Stimulated activated CD8-positive, alpha-beta memory T cell treated with anti-CD3 and anti-CD28 coated beads, Interleukin-7, amount 100 ng/mL, for 24 hours (primary cell): Measurements from ENCODE around the gene GARIN6.
"Not testable (repeated sequence)": the region's sequence is repeated elsewhere in the genome, so short reads cannot be mapped to it uniquely, and the experiment has no call there.

ENCODE experiments used
- DNase-seq: peaks from one replicate; pipeline ENCODE4 v3.0.0-alpha.2; 2020; ENCODE audit warnings: low read depth

GARIN6 gene

GRCh38 chr12:99647453-99647852 is at the start of gene GARIN6:
GARIN6 (plus strand) TSS chr12:99647753; CDS start chr12:99648175, 422 bp downstream.
- no peak for DNase-seq

- DNase-seq = no peak
Observed at GRCh38 chr12:99598785-99599184, 48.8 kb upstream of the GARIN6 start.

GRCh38 chr12:99600388-99600787 is 47.2 kb upstream of the GARIN6 start:
- no peak for DNase-seq

- DNase-seq = no peak
Observed at GRCh38 chr12:99609455-99610181, 37.9 kb upstream of the GARIN6 start.

GRCh38 chr12:99611117-99611516 is 36.4 kb upstream of the GARIN6 start:
- DNase-seq = no peak

- DNase-seq = no peak
Observed at GRCh38 chr12:99611599-99611998, 36.0 kb upstream of the GARIN6 start.

DNA sequence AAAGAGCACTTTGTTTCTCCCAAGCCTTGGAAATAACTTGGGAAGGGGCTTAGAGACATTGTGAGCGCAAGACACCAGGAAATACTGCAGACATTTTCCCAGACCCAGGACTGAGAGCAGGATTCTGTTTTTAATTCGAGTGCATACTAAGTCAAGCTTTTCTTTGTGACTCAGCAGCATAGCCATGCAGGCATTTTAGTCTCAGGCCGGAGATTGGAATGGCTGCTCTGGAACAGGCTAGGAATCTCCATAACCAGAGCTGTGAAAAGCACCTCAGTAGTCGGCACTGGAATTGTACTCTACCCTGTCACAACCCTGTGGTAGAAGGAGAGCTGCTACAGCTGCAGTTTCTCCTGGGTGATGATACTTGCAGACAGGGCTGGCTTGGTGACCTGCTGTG is 28.9 kb upstream of the GARIN6 start:
- DNase-seq = no peak

DNA sequence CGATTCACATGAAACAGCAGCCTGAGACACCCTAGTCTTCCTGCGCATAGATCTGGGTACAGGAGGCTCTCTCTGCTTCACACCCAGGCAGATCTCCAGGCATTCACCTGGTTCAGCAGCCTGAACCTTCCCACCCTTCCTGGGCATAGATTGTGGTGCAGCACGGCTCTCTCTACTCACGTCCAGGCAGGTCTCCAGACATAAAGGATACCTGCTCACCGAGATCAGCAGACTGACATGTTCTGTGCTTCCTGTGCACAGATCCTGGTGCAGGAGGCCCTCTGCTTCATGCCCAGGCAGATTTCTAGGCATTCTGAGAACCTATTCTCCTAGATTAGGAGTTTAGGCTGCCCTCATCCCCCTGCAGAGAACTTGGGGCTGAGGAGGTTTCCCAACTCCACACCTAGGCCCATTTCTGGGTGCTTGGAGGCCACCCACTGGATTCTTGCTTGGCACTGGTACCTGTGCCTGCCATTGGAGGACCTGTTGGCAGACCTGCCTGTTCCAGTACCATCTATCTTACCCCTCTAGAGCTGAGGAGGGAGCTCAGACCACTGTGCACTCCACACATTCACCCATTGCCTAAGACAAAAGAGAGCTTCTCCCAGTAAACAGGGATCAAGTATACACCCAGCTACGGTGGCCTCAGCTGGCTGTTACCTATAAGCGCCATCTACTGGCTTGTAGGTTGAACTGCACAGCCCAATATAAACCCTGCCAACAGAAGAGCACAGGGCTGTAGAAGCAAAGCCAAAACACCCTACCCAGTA is 28.0 kb upstream of the GARIN6 start:
- no peak for DNase-seq

- no peak for DNase-seq
Observed at GRCh38 chr12:99620159-99620479, 27.4 kb upstream of the GARIN6 start.

DNA sequence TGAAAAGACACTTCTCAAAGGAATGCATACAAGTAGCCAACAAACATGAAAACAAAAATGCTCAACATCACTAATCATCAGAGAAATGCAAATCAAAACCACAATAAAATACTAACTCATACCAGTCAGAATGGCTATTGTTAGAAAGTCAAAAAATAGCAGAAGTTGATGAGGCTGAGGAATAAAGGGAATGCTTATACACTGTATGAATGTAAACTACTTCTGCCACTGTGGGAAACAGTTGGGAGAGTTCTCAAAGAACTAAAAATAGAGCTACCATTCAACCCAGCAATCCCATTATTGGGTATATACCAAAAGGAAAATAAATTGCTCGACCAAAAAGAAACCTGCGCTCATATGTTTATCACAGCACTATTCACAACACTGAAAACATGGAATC is 23.0 kb upstream of the GARIN6 start:
- DNase-seq = not testable (repeated sequence)

- DNase-seq = no peak
Observed at GRCh38 chr12:99627459-99627858, 20.1 kb upstream of the GARIN6 start.

DNA sequence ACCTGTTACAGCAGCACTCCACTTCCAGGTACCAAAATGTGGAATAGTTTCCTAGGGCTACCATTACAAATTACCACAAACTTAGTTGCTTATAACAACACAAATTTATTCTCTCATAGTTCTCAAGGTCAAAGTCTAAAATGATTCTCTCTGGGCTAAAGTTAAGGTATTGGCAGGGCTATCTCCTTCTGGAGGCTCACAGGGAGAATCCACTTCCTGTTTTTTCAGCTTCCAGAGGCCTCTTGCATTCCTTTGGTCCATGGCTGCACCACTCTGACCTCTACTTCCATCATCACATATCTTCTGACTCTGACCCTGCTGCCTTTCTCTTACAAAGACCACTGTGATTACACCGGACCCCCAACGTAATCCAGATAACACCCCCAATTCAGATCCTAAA is 2.9 kb upstream of the GARIN6 start:
- no peak for DNase-seq

- no peak for DNase-seq
Observed at GRCh38 chr12:99648183-99648582, 630 bp downstream of the GARIN6 start.

- DNase-seq = no peak
Observed at GRCh38 chr12:99649551-99649950, 2.0 kb downstream of the GARIN6 start.

GRCh38 chr12:99658671-99659349 is 11.3 kb downstream of the GARIN6 start:
- DNase-seq = no peak

GRCh38 chr12:99670635-99671034 is 23.1 kb downstream of the GARIN6 start:
- DNase-seq = no peak

GRCh38 chr12:99680276-99680675 is 32.7 kb downstream of the GARIN6 start:
- no peak for DNase-seq

- no peak for DNase-seq
Observed at GRCh38 chr12:99686142-99686541, 38.6 kb downstream of the GARIN6 start.

DNA sequence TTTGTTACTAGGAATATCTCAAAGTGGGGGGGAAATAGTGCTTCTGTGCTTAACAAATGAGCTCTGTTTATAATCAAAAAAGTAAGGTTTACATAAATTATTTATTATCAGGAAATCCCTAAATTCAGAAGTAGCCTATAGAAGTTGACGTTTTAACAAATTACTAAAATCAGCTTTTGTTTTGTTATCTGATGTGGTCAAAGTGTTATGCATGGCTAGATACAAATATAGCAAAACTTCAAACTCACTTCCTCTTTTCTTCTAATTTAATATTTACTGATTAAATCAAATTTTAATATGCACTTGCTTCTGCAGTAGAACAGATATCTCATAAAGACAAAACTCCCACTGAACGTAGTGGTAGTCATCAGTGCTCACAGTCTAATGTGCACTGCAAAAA is 47.5 kb downstream of the GARIN6 start:
- no peak for DNase-seq
